Right atrium auricular region (tissue), 2 donors: ENCODE measurements around the gene COMP. TPM values are rescaled to one million over a fixed set of nuclear protein-coding genes. Genes with fewer than 3 reads are reported as not detected.

Experiments
- DNase-seq: peaks from one replicate; pipeline ENCODE4 v3.0.0-alpha.2; 2019; ENCODE audit warnings: low spot score
- H3K27ac ChIP-seq, 2 donors: fragments of 200-600 bp; sonication (generic); 1 replicate in 1 of 2; 2 replicates in 1 of 2; pipeline ENCODE4 v1.5.1; 2016 to 2019
- H3K27me3 ChIP-seq, 2 donors: fragments of 200-600 bp; sonication (generic); one replicate each; pipeline versions ENCODE4 v1.5.1 to v1.6.0; 2017 to 2019
- H3K36me3 ChIP-seq: fragments of 200-600 bp; sonication (generic); one replicate; pipeline ENCODE4 v1.5.1; 2016
- H3K4me1 ChIP-seq, 2 donors: fragments of 200-600 bp; sonication (generic); one replicate each; pipeline versions ENCODE4 v1.5.1 to v1.6.0; 2017 to 2019
- H3K4me3 ChIP-seq, 2 donors: fragments of 200-600 bp; sonication (generic); 1 replicate in 1 of 2; 2 replicates in 1 of 2; pipeline ENCODE4 v1.5.1; 2017 to 2019; ENCODE audit warnings: mild to moderate bottlenecking in 1 of 2, moderate library complexity in 1 of 2
- H3K9me3 ChIP-seq, 2 donors: fragments of 200-600 bp; sonication (generic); one replicate each; pipeline ENCODE4 v1.5.1; 2019
- total RNA-seq, 2 donors: library from RNA; depleted of rRNA; stranded (reverse); fragments of >200 nt; gene quantifications; one replicate each; pipeline ENCODE4 v1.1.0, GENCODE V29; 2016
- TF ChIP-seq, protein P1 (sequence below), 2 donors: fragments of 200-600 bp; sonication (generic); IDR thresholded peaks; one replicate each; pipeline ENCODE4 v1.5.1; 2019; ENCODE audit warnings: antibody characterized with exemption in 2 of 2

The COMP gene
- total RNA-seq, 2 donors from 2014 or later: 7.8 to 12.5 TPM

DNA sequence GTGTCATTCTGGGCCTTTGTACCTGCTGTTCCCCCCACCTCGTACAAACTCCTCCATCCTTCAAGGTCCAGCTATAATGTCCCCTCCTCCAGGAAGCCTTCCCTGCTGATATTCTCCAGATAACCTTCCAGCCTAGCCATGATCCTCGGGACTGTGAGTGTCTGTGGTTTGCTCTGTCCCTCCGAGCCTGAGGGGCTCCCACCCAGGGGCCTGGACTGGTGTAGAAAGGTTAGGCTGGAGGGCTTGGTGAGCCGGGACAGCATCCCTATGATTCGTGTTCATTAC is 2.9 kb upstream of the COMP start:
- H3K27me3 ChIP-seq: peaks cover 21 to 30% of the 10 kb centered on the region in 2 donors
- TF ChIP-seq, protein P1, sequence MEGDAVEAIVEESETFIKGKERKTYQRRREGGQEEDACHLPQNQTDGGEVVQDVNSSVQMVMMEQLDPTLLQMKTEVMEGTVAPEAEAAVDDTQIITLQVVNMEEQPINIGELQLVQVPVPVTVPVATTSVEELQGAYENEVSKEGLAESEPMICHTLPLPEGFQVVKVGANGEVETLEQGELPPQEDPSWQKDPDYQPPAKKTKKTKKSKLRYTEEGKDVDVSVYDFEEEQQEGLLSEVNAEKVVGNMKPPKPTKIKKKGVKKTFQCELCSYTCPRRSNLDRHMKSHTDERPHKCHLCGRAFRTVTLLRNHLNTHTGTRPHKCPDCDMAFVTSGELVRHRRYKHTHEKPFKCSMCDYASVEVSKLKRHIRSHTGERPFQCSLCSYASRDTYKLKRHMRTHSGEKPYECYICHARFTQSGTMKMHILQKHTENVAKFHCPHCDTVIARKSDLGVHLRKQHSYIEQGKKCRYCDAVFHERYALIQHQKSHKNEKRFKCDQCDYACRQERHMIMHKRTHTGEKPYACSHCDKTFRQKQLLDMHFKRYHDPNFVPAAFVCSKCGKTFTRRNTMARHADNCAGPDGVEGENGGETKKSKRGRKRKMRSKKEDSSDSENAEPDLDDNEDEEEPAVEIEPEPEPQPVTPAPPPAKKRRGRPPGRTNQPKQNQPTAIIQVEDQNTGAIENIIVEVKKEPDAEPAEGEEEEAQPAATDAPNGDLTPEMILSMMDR (IDR thresholded peaks at IDR 0.05): no peak

DNA sequence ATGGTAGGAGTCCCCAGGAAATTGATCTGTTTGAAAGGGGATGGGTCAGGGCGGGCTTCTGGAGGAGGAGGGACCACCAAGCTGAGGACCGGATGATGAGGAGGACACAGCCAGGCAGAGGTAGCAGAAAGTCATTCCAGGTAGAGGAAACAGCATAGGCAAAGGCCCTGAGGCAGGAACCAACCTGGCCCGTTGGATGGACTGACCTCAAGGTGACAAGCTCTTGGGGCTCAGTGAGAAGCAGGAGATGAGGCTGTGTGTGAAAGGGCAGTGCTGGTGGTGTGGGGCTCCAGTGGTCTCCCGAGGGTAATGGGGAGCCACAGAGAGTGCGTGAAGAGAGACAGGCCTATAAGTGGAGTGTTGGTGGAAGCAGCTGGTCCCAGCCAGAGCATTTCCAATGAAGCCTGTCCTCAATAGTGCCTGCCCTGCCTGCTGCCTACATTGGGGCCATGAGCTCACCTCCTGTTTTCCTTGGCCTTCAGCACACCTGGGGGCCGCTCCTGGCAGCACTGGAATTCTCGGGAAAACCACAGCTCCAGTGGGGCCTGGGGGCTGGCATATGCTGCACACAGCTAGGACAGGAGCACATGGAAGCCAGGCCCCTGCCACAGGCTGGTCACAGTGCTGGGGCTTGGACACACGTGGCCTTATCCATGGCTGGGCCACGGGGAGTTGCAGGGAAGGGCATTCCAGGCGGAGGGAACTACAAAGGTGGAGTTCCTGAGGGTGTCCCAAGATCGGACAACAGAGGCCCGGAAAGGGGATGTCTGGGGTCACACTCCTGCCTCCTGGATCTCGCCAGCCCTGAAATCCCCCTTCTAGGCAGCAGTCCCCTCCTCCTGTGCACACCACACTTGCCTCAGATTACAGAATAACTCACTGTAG is 2.3 kb upstream of the COMP start:
- H3K27me3 ChIP-seq: peaks cover 27 to 31% of the 10 kb centered on the region in 2 donors
- H3K9me3 ChIP-seq: no peaks in the 10 kb centered on the region
- H3K27ac ChIP-seq: no peak overlapping the region
- no peak overlapping the region for H3K4me3 ChIP-seq
- no peaks in the 10 kb centered on the region for H3K36me3 ChIP-seq
- TF ChIP-seq, protein P1 (IDR thresholded peaks at IDR 0.05): no peak
- H3K4me1 ChIP-seq: peaks cover 0 to 36% of the 10 kb centered on the region in 2 donors
- DNase-seq: no peak

More for the DNA sequence above, 2.9 kb upstream of the COMP start:
- no peak for DNase-seq
- Histone ChIP-seq H3K27ac (no peak overlapping the region), H3K36me3 (no peaks in the 10 kb centered on the region), H3K4me1 (peaks cover 0 to 31% of the 10 kb centered on the region in 2 donors), H3K9me3 (no peaks in the 10 kb centered on the region), H3K4me3 (no peak overlapping the region)

DNA sequence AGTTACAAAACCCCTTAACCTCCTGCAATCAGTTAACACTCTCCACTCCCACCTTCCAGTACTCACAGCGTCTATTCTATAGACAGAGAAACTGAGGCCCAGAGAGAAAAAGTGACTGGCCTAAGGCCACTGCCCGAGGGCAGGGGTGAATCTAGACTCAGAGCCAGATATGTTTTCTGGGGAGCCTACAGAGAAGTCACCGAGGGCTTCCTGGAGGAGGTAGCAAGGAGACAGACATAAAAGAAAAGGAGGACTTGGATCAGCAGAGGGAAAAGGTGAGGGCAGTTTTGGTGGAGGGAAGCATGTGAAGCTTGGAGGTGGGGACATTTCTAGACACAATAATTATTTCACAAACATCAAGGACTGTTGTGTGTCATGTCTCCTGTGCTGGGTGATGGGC is 1.6 kb upstream of the COMP start:
- no peak for DNase-seq
- Histone ChIP-seq H3K9me3 (no peaks in the 10 kb centered on the region), H3K36me3 (no peaks in the 10 kb centered on the region), H3K27ac (no peak overlapping the region), H3K4me1 (peaks cover 0 to 44% of the 10 kb centered on the region in 2 donors), H3K27me3 (peaks cover 35 to 37% of the 10 kb centered on the region in 2 donors), H3K4me3 (no peak overlapping the region)
- TF ChIP-seq, protein P1 (IDR thresholded peaks at IDR 0.05): no peak

DNA sequence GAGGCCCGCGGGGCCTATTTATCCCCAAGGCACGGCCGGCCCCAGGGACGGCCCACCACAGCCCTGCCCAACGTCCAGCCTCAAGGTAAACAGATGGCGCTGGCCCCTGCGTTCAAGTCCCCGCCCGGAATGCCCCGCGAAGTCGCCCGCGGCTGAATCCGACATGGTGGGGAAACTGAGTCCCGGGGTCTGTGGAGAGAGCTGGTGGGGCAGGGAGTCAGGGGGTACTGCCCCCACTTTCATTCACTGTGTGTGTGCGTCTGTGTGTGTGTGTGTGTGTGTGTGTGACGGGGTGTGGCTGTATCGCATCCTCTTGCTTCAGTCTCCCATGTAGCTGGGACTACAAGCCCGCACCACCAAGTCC is 192 bp upstream of the COMP start:
- H3K4me3 ChIP-seq: peak overlapping the region in 1 of 2 donors; percentile 41
- H3K27ac ChIP-seq: no peak overlapping the region
- H3K4me1 ChIP-seq: peaks cover 0 to 52% of the 10 kb centered on the region in 2 donors
- peaks cover 41 to 46% of the 10 kb centered on the region in 2 donors for H3K27me3 ChIP-seq
- no peaks in the 10 kb centered on the region for H3K36me3 ChIP-seq
- TF ChIP-seq, protein P1 (IDR thresholded peaks at IDR 0.05): no peak
- H3K9me3 ChIP-seq: no peaks in the 10 kb centered on the region
- no peak for DNase-seq

DNA sequence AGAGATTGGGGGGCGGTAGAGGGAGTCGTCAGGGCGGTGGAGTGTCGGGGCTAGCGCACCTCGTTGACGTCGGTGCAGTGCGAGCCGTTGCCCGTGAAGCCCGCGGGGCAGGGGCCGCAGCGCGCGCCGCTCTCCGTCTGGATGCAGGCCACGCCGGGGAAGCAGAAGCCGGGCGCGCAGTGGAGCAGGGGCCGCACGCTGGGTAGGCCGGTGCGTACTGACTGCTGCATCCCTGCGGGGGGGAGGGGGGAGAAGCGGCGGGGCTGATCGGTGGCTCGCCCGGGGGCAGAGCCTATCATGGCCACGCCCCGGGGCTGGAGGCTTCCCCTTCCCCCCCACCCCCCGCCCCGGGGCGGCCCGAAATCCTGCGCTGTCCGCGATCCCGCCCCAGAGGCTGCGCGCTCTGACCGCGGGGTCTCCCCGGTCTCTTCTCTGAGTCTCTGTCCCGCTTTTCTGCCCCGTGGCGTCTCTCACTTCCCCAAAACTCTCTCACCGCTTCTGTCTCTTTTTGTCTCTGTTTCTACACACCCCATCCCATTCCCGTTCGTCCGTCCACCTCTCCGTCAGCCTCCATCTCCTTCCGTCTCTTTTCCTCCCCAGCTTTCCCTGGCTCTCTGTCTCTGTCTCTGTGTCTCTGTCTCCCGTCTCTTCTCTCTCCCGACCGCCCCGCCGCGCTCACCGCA is 1.1 kb downstream of the COMP start:
- no peaks in the 10 kb centered on the region for H3K36me3 ChIP-seq
- H3K9me3 ChIP-seq: no peaks in the 10 kb centered on the region
- TF ChIP-seq, protein P1 (IDR thresholded peaks at IDR 0.05): no peak
- peaks cover 41 to 46% of the 10 kb centered on the region in 2 donors for H3K27me3 ChIP-seq
- DNase-seq: no peak
- H3K4me3 ChIP-seq: peak overlapping the region in 1 of 2 donors; percentile 41
- H3K27ac ChIP-seq: no peak overlapping the region
- peaks cover 0 to 59% of the 10 kb centered on the region in 2 donors for H3K4me1 ChIP-seq
